ENCODE measurements around the gene COL27A1.

COL27A1 gene

DNA sequence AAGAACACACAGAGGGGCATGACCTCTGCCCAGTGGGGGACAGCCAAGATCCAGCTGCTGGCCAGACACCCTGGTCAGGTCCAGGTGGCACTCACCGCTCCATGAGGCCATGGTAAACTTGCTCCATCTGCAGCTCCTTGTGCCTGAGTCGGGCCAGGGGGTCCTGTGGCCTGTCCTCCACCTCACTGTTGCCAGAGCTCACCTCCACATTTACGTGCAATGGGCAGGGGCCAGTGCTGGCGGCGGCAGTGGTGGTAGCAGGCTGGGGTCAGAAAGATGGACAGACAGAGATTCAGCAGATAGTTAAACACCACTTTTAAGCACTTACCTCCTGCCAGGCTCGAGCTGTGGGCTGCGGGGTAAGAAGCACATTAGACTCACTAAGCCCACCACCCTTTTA is 204.5 kb downstream of the COL27A1 start:
- DNase-seq (ENCODE audit: low read depth in 2 of 2), result no peak

DNA sequence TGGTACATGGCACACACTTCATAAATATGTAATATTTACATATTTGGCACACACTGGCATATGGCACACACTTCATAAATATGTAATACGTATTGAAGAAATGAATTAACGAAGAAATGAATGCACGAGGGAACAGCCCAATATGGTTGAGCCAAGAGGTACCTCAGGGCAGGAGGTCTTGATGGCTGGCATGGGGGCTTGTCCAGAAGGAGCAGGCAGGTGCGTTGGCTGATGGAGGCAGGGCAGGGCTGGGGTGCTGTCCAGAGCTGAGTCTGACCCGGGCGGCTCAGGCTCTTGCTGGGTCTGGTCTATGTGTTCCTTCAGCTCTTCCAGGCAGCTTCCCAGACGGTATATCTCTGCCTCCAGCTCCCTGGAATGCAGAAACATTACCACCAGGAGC is 206.2 kb downstream of the COL27A1 start:
- no peak for DNase-seq (ENCODE audit: low read depth in 2 of 2)
